ENCODE measurements around the gene AAK1. TPM values are rescaled to one million over a fixed set of nuclear protein-coding genes. Genes with fewer than 3 reads are reported as not detected.

Gene AAK1
- total RNA-seq, 2 donors from 2014 or later = 187 to 243 TPM

DNA sequence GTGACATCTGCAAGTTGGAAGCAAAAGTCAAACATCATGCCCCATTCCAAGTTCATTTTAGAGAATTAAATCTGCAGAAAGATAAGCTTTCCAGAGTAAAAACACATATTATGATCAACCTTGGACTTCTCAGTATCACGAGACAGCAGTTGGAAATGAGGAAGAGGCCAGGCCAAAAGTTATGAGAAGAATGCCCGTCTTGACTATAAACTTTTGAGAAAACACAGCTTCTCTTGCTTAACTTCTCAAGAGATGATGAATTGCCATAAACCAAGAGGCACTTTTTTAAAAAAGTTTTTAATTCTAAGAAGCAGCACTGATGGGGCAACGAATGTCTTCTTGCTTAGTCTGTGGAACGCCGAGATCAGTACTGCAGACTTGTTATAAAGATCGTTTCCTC is 153.7 kb downstream of the AAK1 start:
- H3K4me1 Mint-ChIP-seq = peaks cover 14% of the 10 kb centered on the region
- H3K36me3 Mint-ChIP-seq (ENCODE audit: low read depth) = peaks cover 2% of the 10 kb centered on the region
- H3K27me3 Mint-ChIP-seq = no peaks in the 10 kb centered on the region
- DNase-seq = no peak
- H3K4me3 Mint-ChIP-seq = peak overlapping the region; percentile 22
- no peak for ATAC-seq
- H3K9me3 ChIP-seq (ENCODE audit: control insufficient read depth, low read length, poor library complexity, severe bottlenecking) = no peaks in the 10 kb centered on the region
- H3K27ac Mint-ChIP-seq = peak overlapping the region; percentile 2

DNA sequence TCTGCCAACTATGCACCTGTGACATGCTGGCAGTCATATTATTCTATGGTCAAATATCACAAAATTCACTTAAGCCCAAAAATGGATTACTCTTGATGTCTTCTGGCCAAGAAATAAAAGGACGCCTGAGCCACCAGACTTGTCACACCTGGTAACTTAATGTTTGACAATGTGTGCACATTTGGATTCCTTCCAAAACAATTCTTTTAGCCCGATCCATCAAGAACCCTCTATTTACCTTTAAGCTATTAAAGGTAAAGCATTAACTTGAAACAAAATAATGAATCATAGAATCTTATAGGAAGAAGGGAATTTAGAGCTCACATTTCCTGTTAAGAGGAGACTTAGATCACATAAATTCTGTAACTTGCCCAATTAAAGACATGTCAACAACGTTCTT is 159.8 kb downstream of the AAK1 start:
- H3K27ac Mint-ChIP-seq = peak overlapping the region; percentile 51
- no peak overlapping the region for H3K4me3 Mint-ChIP-seq
- DNase-seq (no peak), ATAC-seq (no peak)
- no peaks in the 10 kb centered on the region for H3K27me3 Mint-ChIP-seq
- H3K9me3 ChIP-seq (ENCODE audit: control insufficient read depth, low read length, poor library complexity, severe bottlenecking) = no peaks in the 10 kb centered on the region
- H3K4me1 Mint-ChIP-seq = peaks cover 17% of the 10 kb centered on the region
- H3K36me3 Mint-ChIP-seq (ENCODE audit: low read depth) = peaks cover 4% of the 10 kb centered on the region

DNA sequence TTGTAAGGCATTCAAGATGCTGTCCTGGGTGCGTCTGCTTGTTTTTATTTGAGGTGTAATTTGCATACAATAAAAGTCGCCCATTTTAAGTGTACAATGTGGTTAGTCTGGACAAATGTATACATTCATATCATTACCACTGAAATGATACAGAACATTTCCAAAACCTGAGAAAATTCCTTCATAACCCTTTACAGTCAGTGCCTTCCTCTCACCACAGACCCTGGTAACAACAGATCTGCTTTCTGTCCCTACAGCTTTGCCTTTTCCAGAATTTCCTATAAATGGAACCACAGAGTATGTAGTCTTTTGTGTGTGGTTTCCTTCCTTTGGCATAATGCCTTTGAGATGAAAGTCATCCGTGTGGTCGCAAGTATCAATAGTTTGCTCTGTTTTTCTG is 160.5 kb downstream of the AAK1 start:
- no peak overlapping the region for H3K4me3 Mint-ChIP-seq
- ATAC-seq = no peak
- H3K36me3 Mint-ChIP-seq (ENCODE audit: low read depth) = peaks cover 4% of the 10 kb centered on the region

DNA sequence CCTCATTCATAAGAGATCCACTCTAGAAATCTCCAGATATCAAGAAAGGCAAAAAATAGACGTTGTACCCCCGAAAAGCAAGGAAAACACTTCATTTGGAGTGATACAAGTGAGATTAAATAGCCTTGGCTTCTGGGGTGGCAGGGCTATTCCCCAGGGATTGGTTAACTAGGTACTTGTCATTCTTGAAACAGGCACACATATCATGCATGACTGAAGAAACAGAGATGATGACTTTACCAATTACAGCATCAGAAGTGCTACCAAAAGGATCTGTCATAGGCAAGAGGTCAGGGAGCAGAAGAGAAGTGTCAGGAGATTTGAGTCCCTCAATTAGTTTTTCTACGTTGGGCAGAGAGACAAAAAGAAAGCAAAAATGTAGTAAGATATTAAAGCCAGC is 161.1 kb downstream of the AAK1 start:
- peaks cover 4% of the 10 kb centered on the region for H3K36me3 Mint-ChIP-seq (ENCODE audit: low read depth)

More for the DNA sequence above, 160.5 kb downstream of the AAK1 start:
- no peaks in the 10 kb centered on the region for H3K9me3 ChIP-seq (ENCODE audit: control insufficient read depth, low read length, poor library complexity, severe bottlenecking)
- no peak for DNase-seq
- Mint-ChIP-seq H3K27ac (peak overlapping the region; percentile 51), H3K4me1 (peaks cover 19% of the 10 kb centered on the region), H3K27me3 (no peaks in the 10 kb centered on the region)

DNA sequence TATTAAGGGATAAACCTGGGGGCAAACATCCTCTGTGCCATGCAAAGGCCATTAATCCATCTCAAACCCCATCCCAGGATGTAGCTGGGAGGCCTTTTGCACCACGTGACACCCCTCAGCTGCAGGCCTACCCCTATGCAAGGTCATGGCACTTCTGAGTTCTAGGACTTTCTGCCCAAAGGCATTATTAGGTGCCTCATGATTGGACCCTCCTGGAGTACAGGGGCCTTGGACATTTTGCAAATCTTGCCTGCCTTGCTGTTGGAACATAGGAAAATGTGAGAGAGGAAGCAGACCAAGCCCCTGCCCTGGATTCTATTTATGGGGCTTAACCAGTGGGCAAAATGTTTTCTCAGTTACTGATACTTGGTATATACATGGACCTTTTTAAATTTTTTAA is 162.1 kb downstream of the AAK1 start:
- Mint-ChIP-seq H3K4me1 (peaks cover 29% of the 10 kb centered on the region), H3K27me3 (no peaks in the 10 kb centered on the region), H3K36me3 (ENCODE audit: low read depth) (peaks cover 4% of the 10 kb centered on the region), H3K27ac (no peak overlapping the region), H3K4me3 (no peak overlapping the region)
- DNase-seq = no peak
- H3K9me3 ChIP-seq (ENCODE audit: control insufficient read depth, low read length, poor library complexity, severe bottlenecking) = no peaks in the 10 kb centered on the region
- no peak for ATAC-seq

More for the DNA sequence above, 161.1 kb downstream of the AAK1 start:
- H3K9me3 ChIP-seq (ENCODE audit: control insufficient read depth, low read length, poor library complexity, severe bottlenecking) = no peaks in the 10 kb centered on the region
- no peaks in the 10 kb centered on the region for H3K27me3 Mint-ChIP-seq
- H3K4me3 Mint-ChIP-seq = no peak overlapping the region
- ATAC-seq (no peak), DNase-seq (no peak)
- peak overlapping the region; percentile 51 for H3K27ac Mint-ChIP-seq
- H3K4me1 Mint-ChIP-seq = peaks cover 23% of the 10 kb centered on the region

DNA sequence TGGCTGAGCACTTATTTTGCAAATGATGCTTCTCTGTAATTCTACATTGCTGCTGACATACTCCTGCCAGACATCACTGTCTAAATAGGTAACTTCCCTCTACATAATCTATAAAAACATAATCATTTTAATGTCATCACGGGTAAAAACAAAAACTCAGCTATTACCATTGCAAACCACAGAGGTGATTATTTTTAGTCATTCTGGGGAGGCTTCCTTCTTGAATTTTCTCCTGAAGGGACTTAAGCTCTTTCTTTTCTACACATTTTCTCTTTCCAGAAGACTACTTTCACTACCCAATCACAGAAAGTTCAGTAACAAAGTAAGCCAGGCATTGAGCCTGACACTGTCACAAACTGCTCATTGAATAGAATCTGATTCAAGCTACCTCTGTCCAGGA is 165.9 kb downstream of the AAK1 start:
- Mint-ChIP-seq H3K36me3 (ENCODE audit: low read depth) (peaks cover 8% of the 10 kb centered on the region), H3K4me1 (peaks cover 30% of the 10 kb centered on the region), H3K27ac (peak overlapping the region; percentile 81), H3K4me3 (no peak overlapping the region), H3K27me3 (no peaks in the 10 kb centered on the region)
- ATAC-seq = no peak
- no peaks in the 10 kb centered on the region for H3K9me3 ChIP-seq (ENCODE audit: control insufficient read depth, low read length, poor library complexity, severe bottlenecking)
- no peak for DNase-seq

DNA sequence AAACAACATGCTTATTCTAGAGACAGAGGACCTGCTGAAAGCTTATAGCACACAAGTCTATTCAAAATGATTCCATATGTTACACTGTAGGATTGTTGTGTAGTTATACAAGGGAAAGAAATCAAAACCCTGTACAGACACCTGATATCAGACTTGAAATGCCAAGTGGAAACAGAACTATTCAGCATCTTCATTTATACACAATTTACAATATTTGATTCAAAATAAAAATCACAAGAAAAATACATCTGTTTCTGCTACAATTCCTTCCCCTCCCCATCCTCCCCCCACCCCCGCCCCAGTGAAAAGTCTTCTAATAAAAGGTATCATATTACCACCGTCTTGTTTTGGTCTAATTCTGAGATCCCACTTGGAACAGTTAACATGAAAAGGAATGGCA is 168.9 kb downstream of the AAK1 start:
- Mint-ChIP-seq H3K27me3 (no peaks in the 10 kb centered on the region), H3K4me3 (no peak overlapping the region), H3K4me1 (peaks cover 31% of the 10 kb centered on the region), H3K36me3 (ENCODE audit: low read depth) (peaks cover 11% of the 10 kb centered on the region), H3K27ac (no peak overlapping the region)
- H3K9me3 ChIP-seq (ENCODE audit: control insufficient read depth, low read length, poor library complexity, severe bottlenecking) = no peaks in the 10 kb centered on the region
- DNase-seq (no peak), ATAC-seq (no peak)

DNA sequence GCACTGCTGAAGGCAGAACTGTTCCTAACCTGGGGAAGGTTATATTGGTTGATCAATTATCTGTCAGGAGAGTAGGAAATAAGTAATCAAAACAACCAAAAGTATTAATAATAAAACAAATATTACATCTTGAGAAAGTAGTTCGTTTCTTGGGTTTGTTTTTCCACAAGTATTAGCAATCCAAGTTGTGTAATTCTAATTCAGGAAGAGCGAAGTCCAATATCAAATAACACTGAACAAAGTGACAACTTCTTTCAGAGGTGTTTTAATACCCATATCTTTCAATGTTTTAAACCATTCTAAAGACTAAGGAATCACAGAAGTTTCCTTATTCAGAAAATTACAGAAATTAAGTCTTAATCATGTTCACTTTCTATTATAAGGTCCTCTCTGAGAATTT is 171.7 kb downstream of the AAK1 start:
- no peaks in the 10 kb centered on the region for H3K9me3 ChIP-seq (ENCODE audit: control insufficient read depth, low read length, poor library complexity, severe bottlenecking)
- H3K27ac Mint-ChIP-seq = peak overlapping the region; percentile 32
- peaks cover 9% of the 10 kb centered on the region for H3K36me3 Mint-ChIP-seq (ENCODE audit: low read depth)
- ATAC-seq = no peak
- H3K4me1 Mint-ChIP-seq = peaks cover 20% of the 10 kb centered on the region
- H3K27me3 Mint-ChIP-seq = no peaks in the 10 kb centered on the region
- no peak for DNase-seq
- no peak overlapping the region for H3K4me3 Mint-ChIP-seq

DNA sequence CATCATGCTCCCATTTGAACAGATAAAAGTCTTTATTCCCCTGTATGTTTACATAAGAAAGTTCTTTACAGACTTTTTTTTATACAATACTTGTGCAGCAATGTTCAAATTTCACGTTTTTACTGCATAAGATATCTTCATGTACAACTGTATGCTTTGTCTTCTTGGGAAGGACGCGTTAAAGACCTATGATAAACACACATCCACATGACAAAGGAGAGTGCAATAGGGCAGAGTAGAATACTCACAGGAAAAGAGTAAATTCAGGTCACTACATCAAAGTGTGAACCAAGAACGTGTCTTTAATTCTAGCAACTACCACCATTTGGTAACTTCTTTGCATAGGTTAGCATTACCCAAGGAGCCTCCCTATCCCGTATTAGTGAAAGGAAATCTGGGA is 172.6 kb downstream of the AAK1 start:
- Mint-ChIP-seq H3K4me3 (no peak overlapping the region), H3K36me3 (ENCODE audit: low read depth) (peaks cover 14% of the 10 kb centered on the region), H3K27ac (no peak overlapping the region), H3K27me3 (no peaks in the 10 kb centered on the region), H3K4me1 (peaks cover 19% of the 10 kb centered on the region)
- no peak for DNase-seq
- no peak for ATAC-seq
- H3K9me3 ChIP-seq (ENCODE audit: control insufficient read depth, low read length, poor library complexity, severe bottlenecking) = no peaks in the 10 kb centered on the region

DNA sequence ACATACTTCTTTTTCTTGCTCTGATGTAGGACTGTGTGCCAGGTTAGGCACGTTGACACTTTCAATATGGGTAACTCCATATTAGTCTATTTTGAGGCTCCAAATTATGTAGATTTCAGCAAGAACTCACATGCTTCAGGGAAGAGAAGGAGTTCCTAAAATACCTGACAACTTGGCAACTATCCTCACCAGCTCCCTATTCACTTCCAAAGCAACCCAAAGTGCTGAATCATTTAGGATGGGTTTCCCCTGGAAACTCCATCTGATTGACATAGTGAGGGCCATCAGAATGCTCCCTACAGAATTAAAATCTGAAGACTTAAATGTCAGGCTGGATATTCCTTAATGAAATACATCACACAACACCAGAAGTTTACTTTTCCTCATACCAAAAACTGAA is 173.8 kb downstream of the AAK1 start:
- Mint-ChIP-seq H3K27me3 (no peaks in the 10 kb centered on the region), H3K4me1 (peaks cover 16% of the 10 kb centered on the region), H3K36me3 (ENCODE audit: low read depth) (peaks cover 8% of the 10 kb centered on the region), H3K27ac (no peak overlapping the region), H3K4me3 (no peak overlapping the region)
- H3K9me3 ChIP-seq (ENCODE audit: control insufficient read depth, low read length, poor library complexity, severe bottlenecking) = no peaks in the 10 kb centered on the region
- no peak for DNase-seq
- ATAC-seq = no peak

DNA sequence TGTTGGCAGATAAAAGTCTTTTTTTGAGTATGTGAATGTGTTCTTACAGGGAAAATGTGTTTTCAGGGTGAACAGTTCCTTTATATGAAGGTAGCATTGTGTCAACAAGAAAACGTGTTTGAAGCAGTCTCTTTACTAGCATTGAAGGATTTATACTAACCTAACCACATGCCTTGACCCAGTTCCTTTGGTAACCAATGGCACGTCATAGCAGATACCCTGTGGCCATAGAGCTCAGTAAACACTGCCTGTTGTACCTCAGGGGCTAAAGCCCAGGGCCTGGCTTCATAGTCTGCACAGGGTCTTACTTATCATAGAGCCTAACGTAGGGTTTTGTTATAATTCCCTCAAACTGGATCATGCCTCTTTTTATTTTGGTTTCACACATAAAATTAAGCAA is 174.2 kb downstream of the AAK1 start:
- Mint-ChIP-seq H3K4me3 (no peak overlapping the region), H3K27ac (no peak overlapping the region), H3K36me3 (ENCODE audit: low read depth) (peaks cover 8% of the 10 kb centered on the region), H3K4me1 (peaks cover 16% of the 10 kb centered on the region), H3K27me3 (no peaks in the 10 kb centered on the region)
- DNase-seq (no peak), ATAC-seq (peak; percentile 77)
- no peaks in the 10 kb centered on the region for H3K9me3 ChIP-seq (ENCODE audit: control insufficient read depth, low read length, poor library complexity, severe bottlenecking)

DNA sequence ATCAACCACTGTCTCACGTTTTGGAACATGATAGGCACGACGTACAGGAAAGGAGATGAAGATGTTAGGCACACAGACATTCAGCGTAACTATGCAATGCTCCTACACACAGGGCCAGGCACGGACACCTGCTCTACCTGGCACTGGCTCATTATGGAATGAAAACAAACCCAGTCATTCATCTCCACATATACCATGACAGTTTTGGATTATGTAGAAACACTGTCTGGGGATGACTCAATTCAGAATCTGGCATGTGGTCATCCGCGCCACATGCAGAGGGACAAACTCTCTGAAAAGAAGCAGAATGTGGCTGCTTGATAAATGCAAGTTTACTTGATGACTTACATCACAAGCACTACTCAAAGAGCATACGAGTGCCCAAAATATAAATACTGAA is 176.8 kb downstream of the AAK1 start:
- no peak overlapping the region for H3K4me3 Mint-ChIP-seq

DNA sequence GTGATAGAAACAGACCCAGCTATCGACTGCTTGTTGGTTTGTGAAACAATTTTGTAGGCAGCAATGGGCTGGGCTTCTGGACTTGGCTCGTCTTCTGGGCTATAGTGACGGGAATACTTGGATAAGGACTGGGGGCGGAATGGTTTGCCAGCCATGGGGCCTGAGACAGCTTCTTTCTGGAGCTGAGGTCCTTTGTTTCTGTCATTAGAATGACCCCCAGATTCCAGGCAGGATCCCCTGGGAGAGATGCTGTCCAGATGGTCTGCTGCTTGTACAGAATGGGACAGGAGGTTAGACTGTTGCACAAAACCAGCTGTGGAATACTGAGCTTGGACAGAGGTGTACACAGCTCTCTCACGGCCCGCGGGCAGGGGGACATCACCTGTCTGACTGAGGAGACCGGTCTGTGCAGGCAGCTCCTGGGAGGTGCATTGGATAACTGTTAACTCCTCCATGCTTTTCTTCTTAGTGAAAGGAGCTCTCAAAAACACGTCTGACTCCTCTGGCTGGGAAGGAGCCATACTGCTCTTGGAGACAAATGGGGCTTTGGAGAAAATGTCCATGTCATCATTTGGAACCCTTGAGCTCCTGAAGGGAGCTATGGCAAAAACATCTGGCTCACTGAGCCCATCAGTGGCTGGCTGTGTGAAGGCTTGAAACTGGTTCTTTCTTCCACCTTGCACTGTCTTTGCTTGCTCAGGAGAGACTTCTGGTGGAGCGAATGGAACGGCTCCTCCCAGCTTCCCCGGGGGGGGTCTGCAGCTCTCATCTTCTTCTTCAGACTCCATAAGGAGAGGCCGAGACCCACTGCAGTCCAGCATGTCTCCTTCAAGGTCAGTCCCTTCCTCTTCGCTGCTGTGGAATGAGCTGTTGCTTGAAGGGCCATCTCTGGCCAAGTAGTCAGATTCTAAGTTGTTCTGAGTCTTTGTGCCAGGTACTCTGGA is 177.8 kb downstream of the AAK1 start:
- no peak for ATAC-seq
- Mint-ChIP-seq H3K4me1 (peaks cover 16% of the 10 kb centered on the region), H3K36me3 (ENCODE audit: low read depth) (peaks cover 8% of the 10 kb centered on the region), H3K4me3 (no peak overlapping the region), H3K27ac (peak overlapping the region; percentile 79), H3K27me3 (no peaks in the 10 kb centered on the region)
- no peaks in the 10 kb centered on the region for H3K9me3 ChIP-seq (ENCODE audit: control insufficient read depth, low read length, poor library complexity, severe bottlenecking)
- no peak for DNase-seq

More for the DNA sequence above, 176.8 kb downstream of the AAK1 start:
- H3K4me1 Mint-ChIP-seq = peaks cover 16% of the 10 kb centered on the region
- peaks cover 8% of the 10 kb centered on the region for H3K36me3 Mint-ChIP-seq (ENCODE audit: low read depth)
- no peaks in the 10 kb centered on the region for H3K27me3 Mint-ChIP-seq
- no peak overlapping the region for H3K27ac Mint-ChIP-seq
- DNase-seq (no peak), ATAC-seq (no peak)
- no peaks in the 10 kb centered on the region for H3K9me3 ChIP-seq (ENCODE audit: control insufficient read depth, low read length, poor library complexity, severe bottlenecking)

DNA sequence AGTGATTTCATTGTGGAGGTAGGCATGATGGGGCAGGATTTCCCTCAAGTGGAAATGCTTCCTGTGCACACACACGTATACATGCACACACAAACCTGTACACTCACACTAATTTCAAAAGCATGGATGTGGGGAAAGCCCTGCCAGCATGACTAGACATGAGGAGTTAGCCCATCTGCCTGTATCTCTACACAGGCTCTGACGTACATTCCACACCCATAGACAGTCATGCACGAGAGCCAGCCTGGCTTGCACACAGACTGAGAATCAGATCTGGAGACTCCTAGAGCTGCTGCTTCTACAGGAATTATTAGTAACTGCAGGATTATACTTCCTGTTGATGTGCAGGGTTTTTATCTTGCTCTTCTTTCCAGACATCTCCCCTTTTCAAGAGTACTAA is 179.0 kb downstream of the AAK1 start:
- Mint-ChIP-seq H3K4me1 (peaks cover 12% of the 10 kb centered on the region), H3K4me3 (no peak overlapping the region), H3K36me3 (ENCODE audit: low read depth) (peaks cover 7% of the 10 kb centered on the region), H3K27me3 (no peaks in the 10 kb centered on the region), H3K27ac (peak overlapping the region; percentile 79)
- DNase-seq (no peak), ATAC-seq (no peak)
- H3K9me3 ChIP-seq (ENCODE audit: control insufficient read depth, low read length, poor library complexity, severe bottlenecking) = no peaks in the 10 kb centered on the region

Data from T-helper 17 cell (primary cell).